ENCODE measurements around the gene PI4KA. TPM values are rescaled to one million over a fixed set of nuclear protein-coding genes. Genes with fewer than 3 reads are reported as not detected.

PI4KA gene
- total and polyA plus RNA-seq, 2 experiments from 2014 or later = 17.1 to 38.1 TPM

GRCh38 chr22:20748731-20749428 is 109.7 kb downstream of the PI4KA start (continued):
- TF ChIP-seq JUNB (IDR thresholded peaks at IDR 0.05; ENCODE audit: unreplicated experiment) (no peak), ETS1 (IDR thresholded peaks at IDR 0.05) (no peak), EZH2phosphoT487 (IDR thresholded peaks at IDR 0.05; ENCODE audit: unreplicated experiment) (no peak), POLR2AphosphoS5 (IDR thresholded peaks at IDR 0.05; ENCODE audit: low read depth) (no peak), NANOG (IDR thresholded peaks at IDR 0.05; ENCODE audit: borderline replicate concordance) (no peak), STAT1 (IDR thresholded peaks at IDR 0.05; ENCODE audit: unreplicated experiment) (no peak), EZH2 (IDR thresholded peaks at IDR 0.05; ENCODE audit: low read depth, unreplicated experiment) (no peak), ZNF331 (CRISPR knock-in tag; IDR thresholded peaks at IDR 0.05; ENCODE audit: low read depth) (no peak), CTCF (conservative IDR thresholded peaks at IDR 0.05; ENCODE audit: low read depth in 2 of 2) (no peak)

- Mint-ChIP-seq H3K9me3 (no peaks in the 10 kb centered on the region), H3K27me3 (ENCODE audit: insufficient read depth, low read depth, poor library complexity) (peaks cover 10% of the 10 kb centered on the region), H3K27ac (no peak overlapping the region), H3K4me1 (no peaks in the 10 kb centered on the region), H3K4me3 (no peak overlapping the region), H3K36me3 (ENCODE audit: low read depth) (peaks cover 2% of the 10 kb centered on the region; the same call in 1 of the 3 replicates)
- H3K79me2 ChIP-seq (replicated peaks; ENCODE audit: insufficient read depth) = no peaks in the 10 kb centered on the region
- no peak for ATAC-seq
- H3K9me2 ChIP-seq (ENCODE audit: insufficient read depth) = no peaks in the 10 kb centered on the region
- no peaks in the 10 kb centered on the region for H3K36me3 ChIP-seq (ENCODE audit: insufficient read depth)
- no peaks in the 10 kb centered on the region for H3F3A ChIP-seq (replicated peaks; ENCODE audit: low read depth)
- no peak overlapping the region for H3K4me2 ChIP-seq
- no peak overlapping the region for H3K27ac ChIP-seq (ENCODE audit: low read depth)
- no peak overlapping the region for H3K4me3 ChIP-seq
- H2AFZ ChIP-seq = no peak overlapping the region
- no peaks in the 10 kb centered on the region for H3K27me3 ChIP-seq (ENCODE audit: insufficient read depth)
- no peak for DNase-seq (ENCODE audit: low spot score)
- no peaks in the 10 kb centered on the region for H4K20me1 ChIP-seq (replicated peaks; ENCODE audit: insufficient read depth)
- H3K4me1 ChIP-seq (ENCODE audit: insufficient read depth) = no peaks in the 10 kb centered on the region
- TF ChIP-seq EZH2 (IDR thresholded peaks at IDR 0.05; ENCODE audit: low read depth, unreplicated experiment) = no peak
- TF ChIP-seq ZNF331 (CRISPR knock-in tag; IDR thresholded peaks at IDR 0.05; ENCODE audit: low read depth) = no peak
- TF ChIP-seq CTCF (conservative IDR thresholded peaks at IDR 0.05; ENCODE audit: low read depth in 2 of 2) = no peak
- no peak for TF ChIP-seq EZH2phosphoT487 (IDR thresholded peaks at IDR 0.05; ENCODE audit: unreplicated experiment)
- TF ChIP-seq CREB1 (CRISPR knock-in tag; IDR thresholded peaks at IDR 0.05; ENCODE audit: low read depth) = no peak
- TF ChIP-seq ZNF462 (CRISPR knock-in tag; IDR thresholded peaks at IDR 0.05) = no peak
- no peak for TF ChIP-seq STAT1 (IDR thresholded peaks at IDR 0.05; ENCODE audit: unreplicated experiment)
- no peak for TF ChIP-seq NANOG (IDR thresholded peaks at IDR 0.05; ENCODE audit: borderline replicate concordance)
- TF ChIP-seq ZNF114 (CRISPR knock-in tag; IDR thresholded peaks at IDR 0.05) = no peak
- no peak for TF ChIP-seq POLR2AphosphoS5 (IDR thresholded peaks at IDR 0.05; ENCODE audit: low read depth)
Observed at GRCh38 chr22:20748082-20748481, 110.5 kb downstream of the PI4KA start.
